ENCODE measurements around the gene SVIL.
A peak's percentile ranks its signal among the peaks of the same experiment; 100 is the strongest.
"Not testable (repeated sequence)": the region's sequence is repeated elsewhere in the genome, so short reads cannot be mapped to it uniquely, and the experiment has no call there.

The SVIL gene

GRCh38 chr10:29553544-29554250 lies 81.1 kb downstream of the SVIL start:
- peaks cover 5 to 12% of the 10 kb centered on the region in 2 donors for H3K4me1 Mint-ChIP-seq
- no peaks in the 10 kb centered on the region for H3K36me3 Mint-ChIP-seq
- H3K4me3 Mint-ChIP-seq, result no peak overlapping the region
- no peaks in the 10 kb centered on the region for H3K9me3 Mint-ChIP-seq
- ATAC-seq (replicated peaks) (no peak), DNase-seq (no peak)
- no peak overlapping the region for H3K27ac Mint-ChIP-seq
- H3K27me3 Mint-ChIP-seq, result no peaks in the 10 kb centered on the region

DNA sequence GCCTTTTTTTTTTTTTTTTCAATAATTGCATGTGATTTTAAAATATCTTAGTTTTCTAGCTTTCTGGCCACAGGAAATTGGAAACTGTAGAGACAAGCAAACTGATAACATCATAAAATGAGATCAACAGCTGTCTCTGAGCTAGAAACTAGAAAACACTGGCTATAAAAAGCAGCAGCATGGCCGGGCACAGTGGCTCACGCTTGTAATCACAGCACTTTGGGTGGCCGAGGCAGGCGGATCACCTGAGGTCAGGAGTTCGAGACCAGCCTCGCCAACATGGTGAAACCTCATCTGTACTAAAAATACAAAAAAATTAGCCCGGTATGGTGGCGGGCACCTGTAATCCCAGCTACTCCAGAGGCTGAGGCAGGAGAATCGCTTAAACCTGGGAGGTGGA lies 81.7 kb downstream of the SVIL start:
- not testable (repeated sequence) for DNase-seq; H3K36me3 Mint-ChIP-seq; H3K9me3 Mint-ChIP-seq; H3K27me3 Mint-ChIP-seq; H3K27ac Mint-ChIP-seq; ATAC-seq (replicated peaks); H3K4me3 Mint-ChIP-seq
- peaks cover 5 to 12% of the 10 kb centered on the region in 2 donors for H3K4me1 Mint-ChIP-seq

DNA sequence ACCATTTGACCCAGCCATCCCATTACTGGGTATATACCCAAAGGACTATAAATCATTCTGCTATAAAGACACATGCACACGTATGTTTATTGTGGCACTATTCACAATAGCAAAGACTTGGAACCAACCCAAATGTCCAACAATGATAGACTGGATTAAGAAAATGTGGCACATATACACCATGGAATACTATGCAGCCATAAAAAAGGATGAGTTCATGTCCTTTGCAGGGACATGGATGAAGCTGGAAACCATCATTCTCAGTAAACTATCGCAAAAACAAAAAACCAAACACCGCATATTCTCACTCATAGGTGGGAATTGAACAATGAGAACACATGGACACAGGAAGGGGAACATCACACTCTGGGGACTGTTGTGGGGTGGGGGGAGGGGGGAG lies 85.3 kb downstream of the SVIL start:
- H3K9me3 Mint-ChIP-seq; H3K4me1 Mint-ChIP-seq; H3K36me3 Mint-ChIP-seq; H3K4me3 Mint-ChIP-seq; H3K27me3 Mint-ChIP-seq; H3K27ac Mint-ChIP-seq; DNase-seq; ATAC-seq (replicated peaks): not testable (repeated sequence)

DNA sequence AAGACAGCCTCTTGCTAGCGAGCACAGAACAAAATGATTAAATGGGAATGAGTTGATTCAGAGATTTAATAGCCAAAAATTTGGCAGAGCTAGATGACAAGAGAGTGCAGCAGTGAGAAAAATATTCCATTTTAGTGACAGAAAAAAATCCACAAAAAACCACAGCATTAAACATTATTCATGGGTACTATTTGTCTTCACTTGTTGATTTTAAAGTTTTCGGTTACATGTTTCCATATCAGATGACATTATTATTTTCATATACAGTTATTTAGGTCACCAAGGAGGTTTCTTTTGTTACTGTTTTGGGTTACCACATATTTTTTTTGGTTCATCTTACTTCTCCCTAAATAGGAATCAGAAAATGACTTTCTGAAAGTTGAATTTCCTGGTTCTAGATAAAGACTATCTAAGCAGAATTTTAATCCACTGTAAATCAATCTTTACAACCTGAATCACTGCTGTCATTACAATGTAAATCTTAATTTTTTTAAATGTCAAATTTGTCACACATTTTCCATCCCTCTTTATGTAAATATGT lies 87.9 kb downstream of the SVIL start:
- Mint-ChIP-seq H3K4me3 (no peak overlapping the region), H3K27ac (no peak overlapping the region), H3K36me3 (no peaks in the 10 kb centered on the region), H3K27me3 (no peaks in the 10 kb centered on the region), H3K4me1 (peaks cover 0 to 4% of the 10 kb centered on the region in 2 donors), H3K9me3 (no peaks in the 10 kb centered on the region)
- ATAC-seq (replicated peaks) (no peak), DNase-seq (no peak)

DNA sequence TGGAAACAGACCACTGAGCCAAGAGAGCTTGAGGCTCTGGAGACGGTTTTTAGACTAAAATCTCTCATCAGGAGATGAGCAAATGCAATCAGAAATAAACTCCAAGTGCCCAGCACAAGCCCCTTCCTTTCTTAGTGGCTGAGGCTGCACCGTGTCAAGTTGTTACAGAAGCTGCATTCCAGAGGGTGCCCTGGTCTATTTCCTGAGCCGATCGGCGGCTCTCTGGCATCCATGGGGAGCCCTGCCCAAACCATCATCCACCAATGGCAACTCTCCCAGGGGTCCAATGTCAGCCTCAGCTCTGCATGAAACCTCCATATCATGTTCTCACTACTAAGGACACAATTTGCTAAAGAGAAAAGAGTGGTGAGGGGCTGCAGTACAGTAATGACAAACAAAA lies 89.6 kb downstream of the SVIL start:
- Mint-ChIP-seq H3K4me3 (no peak overlapping the region), H3K4me1 (peaks cover 0 to 4% of the 10 kb centered on the region in 2 donors), H3K27ac (no peak overlapping the region), H3K36me3 (no peaks in the 10 kb centered on the region), H3K9me3 (no peaks in the 10 kb centered on the region), H3K27me3 (no peaks in the 10 kb centered on the region)
- no peak for ATAC-seq (replicated peaks)
- DNase-seq, result no peak

- ATAC-seq (replicated peaks) (peak; percentile 66 to 73), DNase-seq (no peak)
- Mint-ChIP-seq H3K36me3 (no peaks in the 10 kb centered on the region), H3K9me3 (no peaks in the 10 kb centered on the region), H3K27me3 (no peaks in the 10 kb centered on the region), H3K27ac (no peak overlapping the region), H3K4me1 (peaks cover 0 to 4% of the 10 kb centered on the region in 2 donors), H3K4me3 (no peak overlapping the region)
Measured at GRCh38 chr10:29543715-29544114, 91.1 kb downstream of the SVIL start.

DNA sequence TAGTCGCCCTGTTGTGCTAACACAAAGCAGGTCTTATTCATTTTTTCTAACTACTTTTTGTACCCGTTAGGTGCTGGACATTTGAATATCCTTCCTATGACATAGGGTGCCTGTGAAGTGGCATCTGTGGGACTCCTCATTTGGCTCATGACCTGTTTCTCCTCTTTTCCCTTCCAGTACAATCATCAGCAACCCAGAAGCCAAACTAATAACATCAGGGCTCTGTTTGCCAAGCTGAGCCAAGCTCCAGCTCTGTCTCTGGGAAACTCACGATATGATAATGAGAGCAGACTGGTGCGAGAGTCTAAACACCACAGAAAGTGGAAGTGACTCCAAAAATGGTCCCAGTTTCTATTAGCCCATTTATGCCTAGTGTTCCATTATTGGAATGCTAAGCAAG lies 92.0 kb downstream of the SVIL start:
- no peaks in the 10 kb centered on the region for H3K9me3 Mint-ChIP-seq
- ATAC-seq (replicated peaks) (no peak), DNase-seq (no peak)
- H3K4me1 Mint-ChIP-seq, result peaks cover 0 to 4% of the 10 kb centered on the region in 2 donors
- no peaks in the 10 kb centered on the region for H3K27me3 Mint-ChIP-seq
- H3K4me3 Mint-ChIP-seq, result no peak overlapping the region
- no peaks in the 10 kb centered on the region for H3K36me3 Mint-ChIP-seq
- no peak overlapping the region for H3K27ac Mint-ChIP-seq

GRCh38 chr10:29541422-29542210 lies 93.2 kb downstream of the SVIL start:
- H3K27ac Mint-ChIP-seq, result no peak overlapping the region

DNA sequence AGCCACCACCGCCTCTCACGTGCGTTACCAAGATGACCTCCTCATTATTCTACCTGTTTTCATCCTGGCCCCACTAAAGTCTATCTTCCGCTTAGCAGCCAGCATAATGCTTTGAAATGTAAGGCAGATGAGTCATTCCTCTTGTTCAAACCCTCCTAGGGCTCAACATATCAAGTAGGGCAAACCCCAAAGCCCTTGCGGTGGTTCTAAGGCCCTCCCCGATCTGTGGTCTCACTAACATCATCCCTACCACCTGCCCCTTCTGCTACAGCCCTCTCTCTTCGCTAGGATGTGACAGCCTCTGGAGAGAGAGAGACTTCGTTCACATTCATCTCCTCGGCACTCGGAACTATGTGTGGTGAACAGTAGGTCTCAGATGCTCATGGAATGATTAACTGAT lies 94.8 kb downstream of the SVIL start:
- no peaks in the 10 kb centered on the region for H3K36me3 Mint-ChIP-seq
- H3K27me3 Mint-ChIP-seq, result peaks cover 4 to 6% of the 10 kb centered on the region in 2 donors
- no peaks in the 10 kb centered on the region for H3K9me3 Mint-ChIP-seq
- no peak overlapping the region for H3K27ac Mint-ChIP-seq
- ATAC-seq (replicated peaks) (no peak), DNase-seq (no peak)
- H3K4me3 Mint-ChIP-seq, result no peak overlapping the region
- H3K4me1 Mint-ChIP-seq, result peaks cover 7% of the 10 kb centered on the region in 2 donors

More at GRCh38 chr10:29541422-29542210, 93.2 kb downstream of the SVIL start:
- ATAC-seq (replicated peaks), result no peak
- no peaks in the 10 kb centered on the region for H3K9me3 Mint-ChIP-seq
- no peaks in the 10 kb centered on the region for H3K36me3 Mint-ChIP-seq
- no peak overlapping the region for H3K4me3 Mint-ChIP-seq
- no peak for DNase-seq
- peaks cover 0 to 4% of the 10 kb centered on the region in 2 donors for H3K4me1 Mint-ChIP-seq
- no peaks in the 10 kb centered on the region for H3K27me3 Mint-ChIP-seq

GRCh38 chr10:29539412-29539811 lies 95.4 kb downstream of the SVIL start:
- DNase-seq (no peak), ATAC-seq (replicated peaks) (no peak)
- Mint-ChIP-seq H3K4me3 (no peak overlapping the region), H3K27ac (no peak overlapping the region), H3K36me3 (no peaks in the 10 kb centered on the region), H3K27me3 (peaks cover 4 to 6% of the 10 kb centered on the region in 2 donors), H3K9me3 (no peaks in the 10 kb centered on the region), H3K4me1 (peaks cover 7% of the 10 kb centered on the region in 2 donors)

- no peak for ATAC-seq (replicated peaks)
- Mint-ChIP-seq H3K36me3 (no peaks in the 10 kb centered on the region), H3K4me1 (peaks cover 5 to 7% of the 10 kb centered on the region in 2 donors), H3K27me3 (peaks cover 4 to 6% of the 10 kb centered on the region in 2 donors), H3K4me3 (no peak overlapping the region), H3K9me3 (no peaks in the 10 kb centered on the region), H3K27ac (no peak overlapping the region)
- no peak for DNase-seq
Measured at GRCh38 chr10:29537799-29538198, 97.0 kb downstream of the SVIL start.

DNA sequence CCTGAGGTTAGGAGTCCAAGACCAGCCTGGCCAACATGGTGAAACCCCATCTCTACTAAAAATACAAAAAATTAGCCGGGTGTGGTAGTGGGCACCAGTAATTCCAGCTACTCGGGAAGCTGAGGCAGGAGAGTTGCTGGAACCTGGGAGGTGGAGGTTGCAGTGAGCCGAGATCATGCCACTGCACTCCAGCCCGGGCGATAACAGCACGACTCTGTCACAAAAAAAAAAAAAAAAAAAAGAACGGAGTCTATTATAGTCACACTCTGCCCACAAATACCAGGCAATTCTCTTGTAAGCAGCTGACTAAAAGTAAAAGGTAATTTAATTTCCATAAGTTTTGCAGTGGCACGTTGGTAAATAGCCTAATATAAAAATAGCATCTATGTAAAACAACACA lies 98.1 kb downstream of the SVIL start:
- not testable (repeated sequence) for H3K27ac Mint-ChIP-seq; H3K4me3 Mint-ChIP-seq; H3K4me1 Mint-ChIP-seq; H3K9me3 Mint-ChIP-seq; DNase-seq; ATAC-seq (replicated peaks); H3K36me3 Mint-ChIP-seq; H3K27me3 Mint-ChIP-seq

DNA sequence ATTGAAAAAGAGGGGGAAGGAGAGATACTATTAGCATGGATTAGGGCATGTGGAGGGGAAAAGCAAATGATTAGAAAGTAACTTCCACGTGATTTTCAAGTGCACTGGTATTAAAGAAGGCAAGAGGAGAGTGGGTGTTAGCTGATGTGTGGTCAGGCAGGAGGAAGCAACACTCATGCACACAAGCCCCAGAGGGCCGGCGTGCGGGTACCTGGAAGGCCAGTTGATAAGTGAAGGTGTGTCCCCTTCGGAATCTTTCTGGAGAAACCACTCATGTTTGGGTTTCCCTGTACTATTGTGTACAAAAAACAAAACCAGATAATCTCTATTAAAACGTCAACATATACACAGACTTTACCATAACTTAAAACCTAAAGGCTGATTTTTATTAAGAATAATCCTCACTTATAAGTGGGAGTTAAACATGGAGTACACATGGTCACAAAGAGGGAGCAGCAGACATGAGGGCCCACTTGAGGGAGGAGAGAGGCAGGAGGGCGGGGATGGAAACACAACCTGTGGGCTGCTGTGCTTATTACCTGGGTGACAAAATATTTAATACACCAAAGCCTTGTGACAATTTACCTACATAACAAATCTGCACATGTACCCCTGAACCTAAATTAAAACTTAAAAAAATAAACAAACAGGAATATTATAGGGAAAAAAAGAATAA lies 98.9 kb downstream of the SVIL start:
- ATAC-seq (replicated peaks) (no peak), DNase-seq (no peak)
- Mint-ChIP-seq H3K4me1 (peaks cover 4 to 7% of the 10 kb centered on the region in 2 donors), H3K36me3 (no peaks in the 10 kb centered on the region), H3K9me3 (no peaks in the 10 kb centered on the region), H3K4me3 (no peak overlapping the region), H3K27me3 (peaks cover 4 to 6% of the 10 kb centered on the region in 2 donors), H3K27ac (no peak overlapping the region)

DNA sequence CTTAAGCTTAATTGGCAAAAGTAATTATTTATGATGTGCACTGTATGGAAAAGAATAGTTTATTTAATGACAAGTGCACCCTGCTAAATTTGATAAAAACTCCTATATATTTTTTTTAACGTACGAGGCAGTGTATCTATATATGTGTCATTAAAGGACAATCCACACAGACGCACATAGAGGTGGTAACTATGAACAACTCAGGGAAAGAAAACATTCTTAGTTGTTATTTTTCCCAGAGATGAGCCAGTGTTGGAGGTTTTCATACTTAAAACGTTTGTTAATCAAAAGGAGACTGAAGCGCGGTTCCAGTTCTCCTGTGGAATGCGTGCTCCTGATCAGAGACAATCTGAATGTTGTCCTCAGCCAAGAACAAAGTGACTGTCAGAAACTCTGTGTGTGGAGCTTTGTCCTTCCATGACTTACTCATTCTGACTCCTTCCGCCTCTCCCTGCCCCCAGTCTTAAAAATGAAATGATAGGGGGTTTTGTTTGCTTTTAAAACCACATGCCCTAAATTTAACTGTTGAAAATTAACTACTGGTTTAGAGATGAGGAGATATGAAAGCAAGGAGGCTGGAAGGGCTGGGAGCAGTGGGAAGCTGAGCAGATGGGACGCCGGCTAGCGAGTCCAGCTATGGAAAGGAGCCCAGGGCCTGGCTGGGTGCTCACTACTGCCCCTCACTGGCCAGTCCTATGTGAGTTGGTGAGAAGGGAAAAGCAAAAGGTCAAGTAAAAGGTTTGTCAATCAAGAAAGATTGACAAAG lies 99.6 kb downstream of the SVIL start:
- H3K27ac Mint-ChIP-seq, result no peak overlapping the region
- H3K9me3 Mint-ChIP-seq, result no peaks in the 10 kb centered on the region
- peaks cover 4 to 7% of the 10 kb centered on the region in 2 donors for H3K4me1 Mint-ChIP-seq
- H3K4me3 Mint-ChIP-seq, result no peak overlapping the region
- ATAC-seq (replicated peaks) (no peak), DNase-seq (no peak)
- peaks cover 4 to 6% of the 10 kb centered on the region in 2 donors for H3K27me3 Mint-ChIP-seq
- no peaks in the 10 kb centered on the region for H3K36me3 Mint-ChIP-seq

All from stimulated activated naive B cell treated with anti-CD40 and anti-IgM and Interleukin-4, amounts not matched to agents 10 μg/mL and 1 μg/mL and 100 μg/mL, for 72 hours (primary cell).